ENCODE data around the gene PDZRN4.

GRCh38 chr12:41141104-41141503 lies 47.0 kb upstream of the PDZRN4 start:
- TF ChIP-seq CTCF (IDR thresholded peaks at IDR 0.05; ENCODE audit: low read depth, low read length): no peak
- TF ChIP-seq EZH2phosphoT487 (IDR thresholded peaks at IDR 0.05; ENCODE audit: low read depth): no peak

Measured in OCI-LY3 (cell line).